Measurements from ENCODE around the gene CAMTA1. TPM values are rescaled to one million over a fixed set of nuclear protein-coding genes. Genes with fewer than 3 reads are reported as not detected.

Gene CAMTA1
- total RNA-seq, 1 donor from 2014 or later: 38.1 TPM

DNA sequence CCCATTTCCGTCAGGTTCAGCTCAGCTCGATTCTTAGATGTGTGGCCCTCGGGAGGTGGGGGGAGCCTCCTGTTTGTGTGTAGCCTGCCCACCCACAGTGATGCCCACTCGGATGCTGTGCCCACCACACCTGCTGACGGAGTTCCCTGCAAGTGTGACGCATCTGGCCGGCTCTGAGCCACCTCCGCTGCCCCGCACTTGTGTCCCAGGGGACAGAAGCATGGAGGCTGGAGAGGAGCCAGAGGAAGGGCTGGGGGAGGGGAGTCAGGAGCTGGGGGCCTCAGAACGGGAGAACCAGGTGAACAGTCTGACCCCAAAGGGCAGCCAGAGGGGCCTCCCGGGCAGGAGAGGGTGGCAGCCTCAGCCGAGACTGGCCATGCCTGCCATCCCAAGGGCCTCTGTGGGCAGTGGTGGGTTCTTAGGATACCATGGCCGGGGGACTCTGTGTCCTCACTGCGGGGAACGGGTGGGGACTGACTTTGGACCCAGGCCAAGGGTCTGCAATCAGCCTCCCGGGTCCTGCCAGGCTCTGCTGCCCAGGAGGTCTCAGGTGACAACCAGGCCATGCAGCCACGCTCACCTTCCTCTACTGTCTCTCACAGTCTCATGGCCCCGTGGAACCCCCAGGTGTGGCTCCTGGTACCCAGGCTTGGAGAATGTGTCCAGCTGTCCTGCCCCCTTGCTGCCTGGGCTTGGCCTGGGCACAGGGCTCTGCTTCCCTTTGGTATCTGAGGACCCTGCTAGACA lies 718.6 kb downstream of the CAMTA1 start:
- H3K36me3 ChIP-seq (ENCODE audit: control insufficient read depth in 3 of 3, insufficient read depth in 3 of 3, low read length in 3 of 3): no peaks in the 10 kb centered on the region
- H3K9me3 ChIP-seq (ENCODE audit: control insufficient read depth in 3 of 3, low read length in 3 of 3): no peaks in the 10 kb centered on the region
- H3K4me1 ChIP-seq (ENCODE audit: control insufficient read depth in 3 of 3, insufficient read depth in 3 of 3, low read length in 3 of 3): no peaks in the 10 kb centered on the region
- H3K27me3 ChIP-seq (ENCODE audit: control insufficient read depth in 3 of 3, insufficient read depth in 3 of 3, low read length in 3 of 3): peaks cover 3 to 16% (median 3%) of the 10 kb centered on the region in 3 donors
- no peak overlapping the region for H3K9ac ChIP-seq (ENCODE audit: low read depth in 1 of 3, low read length in 3 of 3)
- H3K27ac ChIP-seq (ENCODE audit: low read depth, low read length): no peak overlapping the region
- no peak overlapping the region for H3K4me3 ChIP-seq (ENCODE audit: low read length in 3 of 3)

DNA sequence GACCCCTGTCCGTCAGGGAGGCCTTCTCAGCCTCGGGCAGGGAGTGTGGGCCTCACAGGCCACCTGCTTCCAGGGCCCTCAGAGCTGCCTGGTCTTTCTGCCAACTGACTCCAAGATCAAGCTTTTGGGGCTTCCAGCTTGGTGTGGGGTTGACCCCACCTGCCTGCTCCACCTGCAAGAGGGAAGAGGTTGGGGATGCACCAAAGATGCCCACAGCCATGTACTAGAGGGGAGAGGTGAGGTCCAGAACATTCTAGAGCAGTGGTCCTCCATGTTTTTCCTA lies 719.1 kb downstream of the CAMTA1 start:
- no peak overlapping the region for H3K27ac ChIP-seq (ENCODE audit: low read depth, low read length)
- peaks cover 3 to 16% (median 3%) of the 10 kb centered on the region in 3 donors for H3K27me3 ChIP-seq (ENCODE audit: control insufficient read depth in 3 of 3, insufficient read depth in 3 of 3, low read length in 3 of 3)
- H3K9me3 ChIP-seq (ENCODE audit: control insufficient read depth in 3 of 3, low read length in 3 of 3): no peaks in the 10 kb centered on the region
- H3K4me3 ChIP-seq (ENCODE audit: low read length in 3 of 3): no peak overlapping the region
- no peaks in the 10 kb centered on the region for H3K4me1 ChIP-seq (ENCODE audit: control insufficient read depth in 3 of 3, insufficient read depth in 3 of 3, low read length in 3 of 3)
- H3K36me3 ChIP-seq (ENCODE audit: control insufficient read depth in 3 of 3, insufficient read depth in 3 of 3, low read length in 3 of 3): no peaks in the 10 kb centered on the region
- no peak overlapping the region for H3K9ac ChIP-seq (ENCODE audit: low read depth in 1 of 3, low read length in 3 of 3)

DNA sequence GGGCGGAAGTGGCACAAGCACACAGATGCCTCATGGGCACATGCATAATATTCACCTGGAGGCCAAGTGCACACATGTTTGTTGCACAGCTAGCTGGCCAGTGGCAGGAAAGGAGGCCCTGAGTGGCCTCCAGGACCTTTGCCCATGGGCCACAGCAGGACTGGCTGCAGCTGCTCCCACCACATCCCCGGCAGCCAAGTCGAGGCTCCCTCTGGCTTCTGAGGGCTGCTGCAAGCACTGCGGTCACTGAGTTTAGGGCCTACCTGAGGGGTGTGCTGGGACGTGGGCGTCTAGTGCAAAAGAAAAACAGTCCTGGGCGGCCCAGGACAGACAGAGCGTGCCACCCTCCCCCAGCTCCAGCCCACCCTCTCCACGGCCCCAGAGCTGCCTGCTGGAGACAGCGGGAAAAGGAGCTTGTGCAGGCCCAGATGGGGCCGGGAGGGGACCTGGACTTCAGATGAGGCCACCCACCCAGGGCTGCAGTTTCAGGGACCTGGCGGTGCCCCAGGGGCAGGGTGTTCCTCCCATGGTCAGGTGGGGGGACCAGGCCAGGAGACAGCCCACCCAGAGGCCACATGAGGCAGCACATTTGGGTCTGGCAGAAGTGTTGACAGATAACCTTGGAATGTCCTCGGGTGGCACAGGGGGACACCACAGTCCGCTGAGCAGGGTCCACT lies 720.0 kb downstream of the CAMTA1 start:
- Histone ChIP-seq H3K27me3 (ENCODE audit: control insufficient read depth in 3 of 3, insufficient read depth in 3 of 3, low read length in 3 of 3) (peaks cover 3 to 21% (median 7%) of the 10 kb centered on the region in 3 donors), H3K4me1 (ENCODE audit: control insufficient read depth in 3 of 3, insufficient read depth in 3 of 3, low read length in 3 of 3) (no peaks in the 10 kb centered on the region)

DNA sequence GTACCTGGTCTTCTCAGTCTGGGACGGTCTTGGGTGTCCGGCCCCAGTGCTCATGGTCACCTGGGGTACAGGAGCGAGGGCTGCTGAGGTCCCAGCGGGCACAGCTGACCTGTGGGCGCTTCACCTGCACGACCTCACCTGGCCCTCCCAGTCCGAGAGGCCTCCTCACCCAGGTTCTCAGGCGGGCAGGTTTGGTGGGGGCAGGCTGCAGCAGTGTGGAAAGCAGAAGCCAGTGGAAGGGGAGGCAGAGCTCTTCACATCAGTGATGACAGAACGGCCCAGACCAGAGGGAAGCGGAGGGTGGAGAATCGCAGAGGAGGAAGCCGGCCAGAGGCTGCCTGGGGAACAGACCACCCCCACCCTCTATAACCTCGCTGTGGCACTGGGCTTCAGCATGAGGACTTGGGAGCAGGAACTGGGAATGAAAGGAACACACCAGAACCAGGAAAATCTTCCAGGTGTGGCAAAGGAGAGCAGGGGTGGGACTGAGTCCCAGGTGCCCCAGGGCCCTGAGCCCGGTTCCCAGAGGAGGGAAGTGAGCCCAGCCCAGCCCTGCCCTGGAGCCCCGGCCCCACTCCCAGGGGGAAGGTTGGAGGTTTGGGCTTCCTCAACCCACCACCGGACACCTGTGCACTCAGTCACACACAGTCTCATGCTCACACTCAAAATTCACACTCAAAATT lies 720.7 kb downstream of the CAMTA1 start:
- Histone ChIP-seq H3K9me3 (ENCODE audit: control insufficient read depth in 3 of 3, low read length in 3 of 3) (no peaks in the 10 kb centered on the region), H3K9ac (ENCODE audit: low read depth in 1 of 3, low read length in 3 of 3) (no peak overlapping the region), H3K27me3 (ENCODE audit: control insufficient read depth in 3 of 3, insufficient read depth in 3 of 3, low read length in 3 of 3) (peaks cover 3 to 17% (median 13%) of the 10 kb centered on the region in 3 donors), H3K27ac (ENCODE audit: low read depth, low read length) (no peak overlapping the region), H3K36me3 (ENCODE audit: control insufficient read depth in 3 of 3, insufficient read depth in 3 of 3, low read length in 3 of 3) (no peaks in the 10 kb centered on the region), H3K4me1 (ENCODE audit: control insufficient read depth in 3 of 3, insufficient read depth in 3 of 3, low read length in 3 of 3) (peaks cover 0 to 2% (median 0%) of the 10 kb centered on the region in 3 donors), H3K4me3 (ENCODE audit: low read length in 3 of 3) (no peak overlapping the region)

More for the DNA sequence above, 720.0 kb downstream of the CAMTA1 start:
- Histone ChIP-seq H3K27ac (ENCODE audit: low read depth, low read length) (no peak overlapping the region), H3K9me3 (ENCODE audit: control insufficient read depth in 3 of 3, low read length in 3 of 3) (no peaks in the 10 kb centered on the region), H3K4me3 (ENCODE audit: low read length in 3 of 3) (no peak overlapping the region), H3K36me3 (ENCODE audit: control insufficient read depth in 3 of 3, insufficient read depth in 3 of 3, low read length in 3 of 3) (no peaks in the 10 kb centered on the region), H3K9ac (ENCODE audit: low read depth in 1 of 3, low read length in 3 of 3) (no peak overlapping the region)

DNA sequence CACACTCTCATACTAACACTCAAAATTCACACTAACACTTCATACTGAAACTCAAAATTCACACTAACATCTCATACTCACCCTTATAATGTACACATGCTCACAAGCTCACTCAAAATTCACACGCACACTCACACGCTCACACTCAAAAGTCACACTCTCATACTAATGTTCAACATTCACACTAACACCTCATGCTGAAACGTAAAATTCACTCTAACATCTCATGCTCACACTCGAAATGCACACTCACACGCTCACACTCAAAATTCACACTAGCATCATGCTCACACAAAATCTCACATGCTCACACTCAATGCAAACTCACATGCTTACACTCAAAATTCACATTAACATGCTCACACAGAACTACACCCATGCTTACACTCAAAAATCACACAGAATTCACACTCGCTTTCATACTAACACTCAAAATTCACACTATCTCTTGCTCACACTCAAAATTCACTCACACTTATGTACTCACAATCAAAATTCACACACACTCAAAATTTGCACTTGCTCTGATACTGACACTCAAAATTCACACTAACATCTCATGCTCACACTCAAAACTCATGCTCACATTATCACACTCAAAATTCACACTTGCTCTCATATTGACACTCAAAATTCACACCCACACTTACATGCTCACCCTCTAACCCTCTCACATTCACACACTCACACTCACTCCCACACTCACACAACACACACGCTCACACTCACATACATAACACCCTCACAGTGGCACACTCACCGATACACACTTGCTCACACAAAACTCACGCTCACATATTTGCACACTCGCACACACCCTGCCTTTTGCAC lies 721.4 kb downstream of the CAMTA1 start:
- peaks cover 0 to 3% (median 0%) of the 10 kb centered on the region in 3 donors for H3K4me1 ChIP-seq (ENCODE audit: control insufficient read depth in 3 of 3, insufficient read depth in 3 of 3, low read length in 3 of 3)
- no peaks in the 10 kb centered on the region for H3K9me3 ChIP-seq (ENCODE audit: control insufficient read depth in 3 of 3, low read length in 3 of 3)
- no peaks in the 10 kb centered on the region for H3K36me3 ChIP-seq (ENCODE audit: control insufficient read depth in 3 of 3, insufficient read depth in 3 of 3, low read length in 3 of 3)
- H3K27ac ChIP-seq (ENCODE audit: low read depth, low read length): no peak overlapping the region
- peaks cover 3 to 17% (median 15%) of the 10 kb centered on the region in 3 donors for H3K27me3 ChIP-seq (ENCODE audit: control insufficient read depth in 3 of 3, insufficient read depth in 3 of 3, low read length in 3 of 3)
- H3K4me3 ChIP-seq (ENCODE audit: low read length in 3 of 3): no peak overlapping the region
- no peak overlapping the region for H3K9ac ChIP-seq (ENCODE audit: low read depth in 1 of 3, low read length in 3 of 3)

DNA sequence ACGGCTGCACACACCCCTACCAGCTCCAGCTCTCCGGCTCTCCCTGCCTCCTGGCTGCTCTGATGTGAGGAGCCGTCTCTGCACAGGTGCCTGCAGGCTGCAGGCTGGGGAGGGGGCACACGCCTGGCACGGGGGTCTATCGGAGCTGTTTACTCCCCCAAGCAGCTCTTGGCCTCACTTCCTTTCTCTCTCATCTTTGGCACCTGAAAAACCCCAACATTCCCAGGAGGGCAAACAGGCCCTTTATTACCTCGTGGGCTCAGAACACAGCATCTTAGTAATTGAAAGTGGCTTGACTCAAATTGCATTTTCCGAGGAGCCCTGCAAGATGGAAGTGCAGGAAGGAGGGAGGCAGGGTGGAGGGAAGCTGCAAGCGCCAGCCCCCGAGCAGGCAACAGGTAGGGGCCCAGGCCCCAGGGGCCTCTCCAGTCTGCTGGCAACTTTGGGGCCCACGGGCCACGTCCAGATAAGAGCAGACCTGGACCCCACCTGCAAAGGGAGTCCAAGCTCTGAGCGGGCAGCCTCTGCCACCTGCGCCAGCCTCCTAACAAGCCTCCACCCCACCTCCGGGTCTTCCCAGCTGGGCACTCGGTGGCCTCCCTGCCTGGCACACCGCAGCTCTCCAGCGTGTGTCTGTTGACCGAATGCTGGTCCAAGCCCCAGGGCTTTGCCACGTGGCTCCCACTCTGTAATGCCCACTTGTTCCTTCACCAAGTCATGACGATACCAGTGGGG lies 722.2 kb downstream of the CAMTA1 start:
- H3K4me1 ChIP-seq (ENCODE audit: control insufficient read depth in 3 of 3, insufficient read depth in 3 of 3, low read length in 3 of 3): peaks cover 0 to 3% (median 0%) of the 10 kb centered on the region in 3 donors
- peaks cover 0 to 21% (median 15%) of the 10 kb centered on the region in 3 donors for H3K27me3 ChIP-seq (ENCODE audit: control insufficient read depth in 3 of 3, insufficient read depth in 3 of 3, low read length in 3 of 3)
- H3K36me3 ChIP-seq (ENCODE audit: control insufficient read depth in 3 of 3, insufficient read depth in 3 of 3, low read length in 3 of 3): no peaks in the 10 kb centered on the region
- no peak overlapping the region for H3K27ac ChIP-seq (ENCODE audit: low read depth, low read length)
- H3K4me3 ChIP-seq (ENCODE audit: low read length in 3 of 3): no peak overlapping the region
- no peaks in the 10 kb centered on the region for H3K9me3 ChIP-seq (ENCODE audit: control insufficient read depth in 3 of 3, low read length in 3 of 3)
- no peak overlapping the region for H3K9ac ChIP-seq (ENCODE audit: low read depth in 1 of 3, low read length in 3 of 3)

DNA sequence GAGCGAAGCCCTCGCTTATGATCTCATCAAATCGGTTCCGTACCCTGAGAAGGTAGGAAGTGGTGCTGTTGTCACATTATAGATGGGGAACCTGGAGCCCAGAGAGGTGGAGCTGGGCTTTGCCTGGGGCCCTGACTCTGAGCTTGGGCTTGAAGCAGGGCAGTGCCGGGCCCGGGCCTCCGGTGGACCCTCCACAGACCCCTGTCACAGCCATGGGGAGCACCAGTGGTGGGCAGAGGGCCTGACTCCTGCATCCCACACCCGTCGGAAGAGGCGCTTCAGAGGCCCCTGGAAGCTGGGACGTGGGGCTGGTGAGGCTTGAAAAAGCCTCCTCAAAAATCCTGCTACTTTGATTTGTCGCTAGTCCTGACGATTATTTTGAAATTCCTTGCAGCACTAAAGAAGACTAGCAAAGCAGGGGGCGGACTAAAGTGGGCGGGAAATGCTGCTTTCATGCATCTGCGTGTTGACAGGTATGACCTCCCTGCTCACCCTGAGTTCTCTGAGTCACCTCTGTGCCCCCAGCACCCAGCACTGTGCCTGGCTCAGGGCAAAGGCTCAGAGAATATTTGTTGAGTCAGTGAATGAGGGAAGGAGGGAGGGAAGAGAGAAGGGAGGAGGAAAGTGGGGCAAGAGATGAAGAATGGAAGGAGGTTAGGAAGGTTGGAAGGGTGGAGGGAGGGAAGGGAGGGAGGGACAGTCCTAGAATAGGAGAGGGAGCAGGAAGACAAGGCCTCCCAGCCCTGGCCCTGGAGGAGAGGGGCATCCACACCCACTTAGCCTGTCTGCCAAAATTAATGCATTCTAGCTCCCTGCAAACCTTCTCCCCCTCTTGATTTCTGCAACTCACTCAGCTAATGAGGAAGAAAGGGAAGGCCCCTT lies 723.0 kb downstream of the CAMTA1 start:
- H3K27ac ChIP-seq (ENCODE audit: low read depth, low read length): no peak overlapping the region

DNA sequence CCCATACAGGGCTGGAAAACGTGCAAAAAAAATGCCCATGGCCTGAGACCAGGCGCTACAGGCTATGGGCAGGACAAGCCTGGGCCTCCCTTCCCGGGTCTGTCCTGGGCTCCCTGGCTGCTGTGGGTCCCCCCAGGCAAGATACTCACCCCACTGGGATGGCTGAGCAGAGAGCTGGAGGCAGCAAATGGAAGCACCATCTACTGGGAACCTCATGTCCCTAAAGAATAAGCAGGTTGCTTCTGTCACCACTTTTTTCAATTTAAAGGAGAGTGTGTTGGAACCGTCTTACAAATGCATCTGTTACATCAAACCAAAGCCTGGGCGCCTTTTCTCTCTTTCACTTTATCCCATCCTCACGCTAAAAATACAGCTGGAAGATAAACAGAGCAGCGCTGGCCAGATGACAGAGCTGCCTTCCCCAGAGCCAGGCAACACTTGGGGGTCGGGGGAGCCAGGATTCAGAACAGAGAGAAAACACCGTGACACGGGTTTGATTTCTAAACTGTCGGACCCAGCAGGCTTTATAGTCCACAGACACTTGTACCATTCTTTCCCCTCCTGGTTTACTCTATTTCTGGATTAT lies 723.8 kb downstream of the CAMTA1 start:
- H3K4me3 ChIP-seq (ENCODE audit: low read length in 3 of 3): no peak overlapping the region
- H3K9me3 ChIP-seq (ENCODE audit: control insufficient read depth in 3 of 3, low read length in 3 of 3): no peaks in the 10 kb centered on the region
- no peak overlapping the region for H3K9ac ChIP-seq (ENCODE audit: low read depth in 1 of 3, low read length in 3 of 3)
- H3K27ac ChIP-seq (ENCODE audit: low read depth, low read length): no peak overlapping the region
- peaks cover 0 to 20% (median 15%) of the 10 kb centered on the region in 3 donors for H3K27me3 ChIP-seq (ENCODE audit: control insufficient read depth in 3 of 3, insufficient read depth in 3 of 3, low read length in 3 of 3)
- peaks cover 0 to 3% (median 0%) of the 10 kb centered on the region in 3 donors for H3K4me1 ChIP-seq (ENCODE audit: control insufficient read depth in 3 of 3, insufficient read depth in 3 of 3, low read length in 3 of 3)
- H3K36me3 ChIP-seq (ENCODE audit: control insufficient read depth in 3 of 3, insufficient read depth in 3 of 3, low read length in 3 of 3): no peaks in the 10 kb centered on the region

More for the DNA sequence above, 723.0 kb downstream of the CAMTA1 start:
- H3K36me3 ChIP-seq (ENCODE audit: control insufficient read depth in 3 of 3, insufficient read depth in 3 of 3, low read length in 3 of 3): no peaks in the 10 kb centered on the region
- H3K4me1 ChIP-seq (ENCODE audit: control insufficient read depth in 3 of 3, insufficient read depth in 3 of 3, low read length in 3 of 3): peaks cover 0 to 3% (median 0%) of the 10 kb centered on the region in 3 donors
- H3K4me3 ChIP-seq (ENCODE audit: low read length in 3 of 3): no peak overlapping the region
- peaks cover 0 to 23% (median 15%) of the 10 kb centered on the region in 3 donors for H3K27me3 ChIP-seq (ENCODE audit: control insufficient read depth in 3 of 3, insufficient read depth in 3 of 3, low read length in 3 of 3)
- no peak overlapping the region for H3K9ac ChIP-seq (ENCODE audit: low read depth in 1 of 3, low read length in 3 of 3)
- no peaks in the 10 kb centered on the region for H3K9me3 ChIP-seq (ENCODE audit: control insufficient read depth in 3 of 3, low read length in 3 of 3)
